Sciatic nerve (tissue), 2 donors: ENCODE measurements around the gene LARGE1. TPM values are rescaled to one million over a fixed set of nuclear protein-coding genes. Genes with fewer than 3 reads are reported as not detected.
A peak's percentile ranks its signal among the peaks of the same experiment; 100 is the strongest.

Source experiments
- ATAC-seq: fragments of 200-7000 bp; cut with Tn5 transposase; one replicate; pipeline ENCODE4 v1.9.1; 2020; ENCODE audit warnings: mild to moderate bottlenecking, moderate library complexity
- DNase-seq: peaks from one replicate; pipeline ENCODE4 v3.0.0-alpha.2; 2020; ENCODE audit warnings: low spot score
- intact Hi-C: fragments of 100-400 bp; cut with DNase I; formaldehyde crosslinking; loops from one replicate; pipeline ENCODE4 v1.14.2; 2022
- total RNA-seq: library from RNA; stranded (reverse); fragmentation: NEBNext Ultra II Directional; extraction: Animal tissue kit (Norgen Biotek cat#: 25700); gene quantifications from one replicate; pipeline ENCODE4 v1.2.1, GENCODE V29; 2021
- donor health status: DM: no; HTN: no; CAD: no.
- donor health status: DM: no; HTN: no; CAD: no.

The LARGE1 gene
- total RNA-seq, 1 donor from 2014 or later, result 39.4 TPM

GRCh38 chr22:33842006-33842354, 78.3 kb downstream of the LARGE1 start:
- intact Hi-C loops, result no loop called here
- no peak for ATAC-seq
- DNase-seq, result no peak

- ATAC-seq (no peak), DNase-seq (no peak)
- intact Hi-C loops, result no loop called here
Observed at GRCh38 chr22:33841281-33842005, 78.8 kb downstream of the LARGE1 start.

GRCh38 chr22:33838644-33839043, 81.6 kb downstream of the LARGE1 start:
- intact Hi-C loops, result no loop called here
- DNase-seq (no peak), ATAC-seq (peak; percentile 45)

- DNase-seq, result no peak
- ATAC-seq, result no peak
- intact Hi-C loops, result no loop called here
Observed at GRCh38 chr22:33837826-33838225, 82.5 kb downstream of the LARGE1 start.

GRCh38 chr22:33835265-33835664, 85.0 kb downstream of the LARGE1 start:
- no peak for DNase-seq
- intact Hi-C loops, result no loop called here
- no peak for ATAC-seq

- intact Hi-C loops, result no loop called here
- no peak for ATAC-seq
- DNase-seq, result no peak
Observed at GRCh38 chr22:33832558-33833151, 87.6 kb downstream of the LARGE1 start.

GRCh38 chr22:33831651-33832050, 88.6 kb downstream of the LARGE1 start:
- intact Hi-C loops, result no loop called here
- DNase-seq (no peak), ATAC-seq (no peak)

GRCh38 chr22:33831207-33831606, 89.1 kb downstream of the LARGE1 start:
- DNase-seq (no peak), ATAC-seq (no peak)
- intact Hi-C loops, result no loop called here

- ATAC-seq (no peak), DNase-seq (no peak)
- intact Hi-C loops, result no loop called here
Observed at GRCh38 chr22:33829546-33830280, 90.6 kb downstream of the LARGE1 start.

- intact Hi-C loops, result no loop called here
- DNase-seq, result no peak
- no peak for ATAC-seq
Observed at GRCh38 chr22:33828302-33828701, 92.0 kb downstream of the LARGE1 start.

GRCh38 chr22:33825761-33826160, 94.5 kb downstream of the LARGE1 start:
- ATAC-seq, result no peak
- no peak for DNase-seq

GRCh38 chr22:33823552-33823951, 96.7 kb downstream of the LARGE1 start:
- no peak for DNase-seq

More at GRCh38 chr22:33825761-33826160, 94.5 kb downstream of the LARGE1 start:
- intact Hi-C loops, result no loop called here

GRCh38 chr22:33821290-33821689, 99.0 kb downstream of the LARGE1 start:
- intact Hi-C loops, result no loop called here
- DNase-seq, result no peak
- no peak for ATAC-seq

More at GRCh38 chr22:33823552-33823951, 96.7 kb downstream of the LARGE1 start:
- ATAC-seq, result no peak
- intact Hi-C loops, result no loop called here

- ATAC-seq, result no peak
Observed at GRCh38 chr22:33819743-33820142, 100.5 kb downstream of the LARGE1 start.

GRCh38 chr22:33817512-33818127, 102.7 kb downstream of the LARGE1 start:
- intact Hi-C loops, result no loop called here
- ATAC-seq (no peak), DNase-seq (no peak)

More at GRCh38 chr22:33819743-33820142, 100.5 kb downstream of the LARGE1 start:
- intact Hi-C loops, result no loop called here
- DNase-seq, result no peak

GRCh38 chr22:33812360-33812977, 107.8 kb downstream of the LARGE1 start:
- intact Hi-C loops, result no loop called here
- no peak for DNase-seq
- no peak for ATAC-seq

- intact Hi-C loops, result no loop called here
- ATAC-seq, result peak; percentile 90
- DNase-seq, result no peak
Observed at GRCh38 chr22:33811686-33812085, 108.6 kb downstream of the LARGE1 start.

- no peak for ATAC-seq
- intact Hi-C loops, result no loop called here
Observed at GRCh38 chr22:33811208-33811607, 109.1 kb downstream of the LARGE1 start.

GRCh38 chr22:33807470-33807869, 112.8 kb downstream of the LARGE1 start:
- DNase-seq (no peak), ATAC-seq (no peak)
- intact Hi-C loops, result no loop called here

More at GRCh38 chr22:33811208-33811607, 109.1 kb downstream of the LARGE1 start:
- DNase-seq, result no peak
